D721Med (cell line): ENCODE measurements around the gene MAOB.

ENCODE experiments used
- DNase-seq: peaks from one replicate; pipeline ENCODE4 v3.0.0; 2011; ENCODE audit warnings: low spot score; ENCODE audit not compliant: insufficient read length
- FAIRE-seq: peaks from 2 replicates; lab custom pipeline; 2011; peaks lifted over from hg19 to GRCh38; lab: Jason Lieb, UNC
- CTCF ChIP-seq: IDR thresholded peaks from 2 replicates; pipeline ENCODE4 v1.5.1; 2012; ENCODE audit warnings: mild to moderate bottlenecking, control low read depth; ENCODE audit not compliant: insufficient read depth; ENCODE audit errors: missing control alignments

The MAOB gene

GRCh38 chrX:43813898-43814297 lies 68.4 kb downstream of the MAOB start:
- no peak for FAIRE-seq
- TF ChIP-seq CTCF = no peak
- DNase-seq = no peak

- TF ChIP-seq CTCF = no peak
- FAIRE-seq = no peak
- DNase-seq = no peak
Measured at GRCh38 chrX:43813319-43813718, 68.9 kb downstream of the MAOB start.

GRCh38 chrX:43809463-43809862 lies 72.8 kb downstream of the MAOB start:
- no peak for FAIRE-seq
- DNase-seq = no peak
- no peak for TF ChIP-seq CTCF

GRCh38 chrX:43808231-43808630 lies 74.0 kb downstream of the MAOB start:
- DNase-seq (no peak), FAIRE-seq (no peak)
- TF ChIP-seq CTCF = no peak

GRCh38 chrX:43805579-43805978 lies 76.7 kb downstream of the MAOB start:
- FAIRE-seq (no peak), DNase-seq (no peak)
- no peak for TF ChIP-seq CTCF

- DNase-seq = no peak
- TF ChIP-seq CTCF = no peak
- FAIRE-seq = no peak
Measured at GRCh38 chrX:43804021-43804420, 78.2 kb downstream of the MAOB start.

GRCh38 chrX:43785930-43786591 lies 96.2 kb downstream of the MAOB start:
- no peak for DNase-seq
- no peak for FAIRE-seq

More at GRCh38 chrX:43785930-43786591, 96.2 kb downstream of the MAOB start:
- no peak for TF ChIP-seq CTCF
